Adrenal gland (tissue), 12 donors: ENCODE results near the gene FUT1. TPM values are rescaled to one million over a fixed set of nuclear protein-coding genes. Genes with fewer than 3 reads are reported as not detected.

Source experiments
- DNase-seq, 7 donors: peaks; one replicate each; pipeline ENCODE4 v3.0.0-alpha.2; 2019 to 2020
- H3K27ac ChIP-seq, 5 donors: fragments of 200-600 bp; sonication (generic) in 4 of 5; 1 replicate in 3 of 5; 2 replicates in 2 of 5; pipeline versions ENCODE4 v1.5.1 to v1.8.0; 2016 to 2020; ENCODE audit warnings: mild to moderate bottlenecking in 1 of 5
- H3K27me3 ChIP-seq: fragments of 200-600 bp; 2 replicates; pipeline ENCODE4 v1.8.0; 2021
- H3K36me3 ChIP-seq, 2 donors: fragments of 200-600 bp; replicated peaks in 1 of 2; 1 replicate in 1 of 2; 2 replicates in 1 of 2; pipeline versions ENCODE4 v1.5.1 to v1.8.0; 2018 to 2022
- H3K4me1 ChIP-seq, 2 donors: fragments of 200-600 bp; replicated peaks in 1 of 2; 1 replicate in 1 of 2; 2 replicates in 1 of 2; pipeline versions ENCODE4 v1.5.1 to v1.8.0; 2018 to 2021
- H3K4me3 ChIP-seq, 4 donors: fragments of 200-600 bp; sonication (generic) in 3 of 4; one replicate each; pipeline ENCODE4 v1.5.1; 2016 to 2018
- H3K9me3 ChIP-seq, 3 donors: fragments of 200-600 bp; sonication (generic) in 1 of 3; replicated peaks in 1 of 3; 1 replicate in 2 of 3; 2 replicates in 1 of 3; pipeline versions ENCODE4 v1.5.1 to v1.8.0; 2016 to 2021
- CTCF ChIP-seq, 6 experiments: fragments of 450-650 bp in 4 of 6; fragments of 200-600 bp in 2 of 6; sonication (generic) in 1 of 6; IDR thresholded peaks; 1 replicate in 5 of 6; 2 replicates in 1 of 6; pipeline versions ENCODE4 v1.5.1 to v1.8.0; 2016 to 2021; ENCODE audit warnings: antibody characterized with exemption in 6 of 6, mild to moderate bottlenecking in 2 of 6, moderate library complexity in 1 of 6
- POLR2A ChIP-seq, 2 donors: fragments of 450-650 bp; IDR thresholded peaks; one replicate each; pipeline ENCODE4 v1.6.1; 2017; ENCODE audit warnings: antibody characterized with exemption in 2 of 2, mild to moderate bottlenecking in 2 of 2, moderate library complexity in 1 of 2
- WGBS, 4 donors: extraction: QIAGEN DNeasy Blood & Tissue Kit in 2 of 4; methylation state at CpG; one replicate each; pipeline versions ENCODE4 v1.1.5 to v1.1.7; 2013 to 2017; 5-methylcytosine and 5-hydroxymethylcytosine counted together
- intact Hi-C, 2 donors: fragments of 100-400 bp; cut with DNase I; formaldehyde crosslinking; loops; one replicate each; pipeline versions ENCODE4 v1.14.1 to v1.15.0; 2022 to 2023
- polyA plus RNA-seq, 3 donors: library from polyadenylated mRNA; stranded (reverse); fragments of 200-250 nt in 2 of 3; fragments of 350-450 nt in 1 of 3; fragmentation: Illumina TruSeq in 1 of 3; extraction: RNeasy Lipid Tissue Mini Kit (QIAGEN cat#74804) in 1 of 3; gene quantifications; one replicate each; pipeline ENCODE4 v1.2.3, GENCODE V29; 2013 to 2014
- total RNA-seq, 9 donors: library from RNA; depleted of rRNA in 4 of 9; stranded (reverse); fragments of >200 nt in 4 of 9; fragments of 120-200 nt in 1 of 9; fragmentation: NEBNext Ultra II Directional in 1 of 9; extraction: Animal tissue kit (Norgen Biotek cat#: 25700) in 1 of 9; gene quantifications; one replicate each; pipeline versions ENCODE4 v1.1.0 to v1.2.4, GENCODE V29; 2013 to 2023
- donor health status: healthy with polysubstance abuse.
- donor health status: Bipolar disorder and iron deficiency.
- donor health status: DM: yes; HTN: yes; CAD: no.
- donor health status: DM: no; HTN: no; CAD: no.
- donor health status: DM: no; HTN: no; CAD: no.
- donor health status: DM: yes; HTN: yes; CAD: no.

The FUT1 gene
- total and polyA plus RNA-seq, 12 donors = 1.2 to 4.5 (median 2.0) TPM

- Histone ChIP-seq H3K4me1 (peaks cover 32 to 49% of the 10 kb centered on the region in 2 donors), H3K27ac (peak overlapping the region in 4 of 5 donors; percentile 57 to 81 (median 70)), H3K9me3 (no peaks in the 10 kb centered on the region), H3K4me3 (peak overlapping the region in 2 of 4 donors; percentile 34 to 58), H3K27me3 (no peaks in the 10 kb centered on the region), H3K36me3 (no peaks in the 10 kb centered on the region)
- intact Hi-C loops = no loop called here
- WGBS, 4 donors = 0 to 1% (median 1%) methylated on average over 48 to 67 of the region's 67 CpGs
- TF ChIP-seq POLR2A (IDR thresholded peaks at IDR 0.05) (peak in 1 of 2 donors; percentile 71), CTCF (IDR thresholded peaks at IDR 0.05) (no peak)
- peak; percentile 99 to 100 (median 100) for DNase-seq
Observed at GRCh38 chr19:48713864-48714755, 38.3 kb downstream of the FUT1 start.

- 16 to 24% (median 18%) methylated on average over 20 to 25 of the region's 25 CpGs for WGBS, 4 donors
- H3K27ac ChIP-seq = peak overlapping the region in 3 of 5 donors; percentile 32 to 81 (median 76)
- intact Hi-C loops = no loop called here
Observed at GRCh38 chr19:48713041-48713863, 39.2 kb downstream of the FUT1 start.

GRCh38 chr19:48711106-48711662, 41.3 kb downstream of the FUT1 start:
- TF ChIP-seq CTCF (IDR thresholded peaks at IDR 0.05) (no peak), POLR2A (IDR thresholded peaks at IDR 0.05) (no peak)
- intact Hi-C loops = no loop called here

More at GRCh38 chr19:48713041-48713863, 39.2 kb downstream of the FUT1 start:
- Histone ChIP-seq H3K4me1 (peaks cover 26 to 42% of the 10 kb centered on the region in 2 donors), H3K9me3 (no peaks in the 10 kb centered on the region), H3K27me3 (no peaks in the 10 kb centered on the region), H3K4me3 (peak overlapping the region in 2 of 4 donors; percentile 34 to 58), H3K36me3 (no peaks in the 10 kb centered on the region)
- peak in 1 of 7 donors; percentile 48 for DNase-seq
- no peak for TF ChIP-seq POLR2A (IDR thresholded peaks at IDR 0.05)
- peak in 3 of 6 experiments; percentile 21 to 33 (median 31) for TF ChIP-seq CTCF (IDR thresholded peaks at IDR 0.05)

GRCh38 chr19:48708471-48708870, 44.0 kb downstream of the FUT1 start:
- H3K9me3 ChIP-seq = no peaks in the 10 kb centered on the region
- intact Hi-C loops = no loop called here
- no peak overlapping the region for H3K27ac ChIP-seq
- TF ChIP-seq CTCF (IDR thresholded peaks at IDR 0.05) = no peak
- no peak for TF ChIP-seq POLR2A (IDR thresholded peaks at IDR 0.05)
- no peaks in the 10 kb centered on the region for H3K36me3 ChIP-seq
- H3K27me3 ChIP-seq = no peaks in the 10 kb centered on the region
- peaks cover 5 to 7% of the 10 kb centered on the region in 2 donors for H3K4me1 ChIP-seq
- no peak overlapping the region for H3K4me3 ChIP-seq
- 30 to 38% (median 38%) methylated on average over 11 of the region's 11 CpGs for WGBS, 4 donors
- DNase-seq = no peak

More at GRCh38 chr19:48711106-48711662, 41.3 kb downstream of the FUT1 start:
- Histone ChIP-seq H3K4me1 (peaks cover 14 to 25% of the 10 kb centered on the region in 2 donors), H3K4me3 (no peak overlapping the region), H3K27me3 (no peaks in the 10 kb centered on the region), H3K9me3 (no peaks in the 10 kb centered on the region), H3K36me3 (no peaks in the 10 kb centered on the region), H3K27ac (no peak overlapping the region)
- DNase-seq = no peak
- WGBS, 4 donors = 65 to 92% (median 78%) methylated on average over 4 of the region's 4 CpGs
